ENCODE measurements around the gene AZI2. TPM values are rescaled to one million over a fixed set of nuclear protein-coding genes. Genes with fewer than 3 reads are reported as not detected.

Gene AZI2
- total and polyA plus RNA-seq, 7 experiments from 2014 or later: 39.2 to 54.0 (median 41.2) TPM

DNA sequence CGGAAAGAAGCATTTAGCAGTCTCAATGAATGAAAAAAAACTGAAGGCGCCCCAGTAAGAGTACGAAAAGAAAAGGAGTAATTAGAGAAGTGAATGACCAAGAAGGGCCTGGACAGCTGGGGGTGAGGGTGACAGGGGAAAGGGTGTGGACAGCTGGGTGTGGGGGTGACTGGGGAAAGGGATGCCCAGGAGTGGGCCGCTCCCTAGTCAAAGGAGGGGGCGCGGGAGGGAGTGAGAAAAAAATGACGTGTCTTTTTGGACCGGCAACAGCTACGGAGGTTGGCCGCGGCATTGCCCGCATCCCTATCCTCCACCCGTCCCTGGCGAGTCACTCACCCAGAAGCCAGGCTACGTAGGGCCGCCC, 377 bp downstream of the AZI2 start:
- H3K36me3 Mint-ChIP-seq: peaks cover 0 to 27% (median 11%) of the 10 kb centered on the region in 5 donors
- peak; percentile 86 for ATAC-seq
- peaks cover 36 to 39% of the 10 kb centered on the region in 2 donors for H3K4me1 ChIP-seq (ENCODE audit: control insufficient read depth in 2 of 2, insufficient read depth in 2 of 2, low read length in 2 of 2)
- no peak for DNase-seq
- ChIA-PET CTCF (interaction anchor here (0.6 to 1.8 kb wide), 3 partner anchors 9 to 20 kb away, joined by 3 to 6 read pairs (median 5); no protein-coding TSS in a partner anchor), POLR2A (interaction anchor here (0.7 to 3.7 kb wide), 12 partner anchors 9 to 868 kb away, joined by 3 to 23 read pairs (median 4); partner anchors contain the start of genes CMC1, EOMES and SLC4A7)
- H3K9me3 Mint-ChIP-seq: peaks cover 0 to 15% (median 3%) of the 10 kb centered on the region in 11 donors
- intact Hi-C loops (cut with micrococcal nuclease): loop anchor here (1.0 to 5.0 kb wide), 7 partner anchors 22 to 715 kb away; partner anchors contain the start of genes CMC1 (in 1 of the 2) and EOMES (in 1 of the 2)
- no peaks in the 10 kb centered on the region for H3K27me3 ChIP-seq (ENCODE audit: control insufficient read depth in 2 of 2, insufficient read depth in 2 of 2, low read length in 2 of 2)
- H3K36me3 ChIP-seq (ENCODE audit: control insufficient read depth in 2 of 3, insufficient read depth in 3 of 3, low read length in 3 of 3): peaks cover 0 to 5% (median 0%) of the 10 kb centered on the region in 3 experiments
- peak overlapping the region; percentile 96 to 100 (median 98) for H3K27ac Mint-ChIP-seq
- peaks cover 30 to 75% (median 63%) of the 10 kb centered on the region in 7 donors for H3K4me1 Mint-ChIP-seq
- H3K9me3 ChIP-seq (ENCODE audit: control insufficient read depth in 2 of 3, low read length in 3 of 3): no peaks in the 10 kb centered on the region
- peak overlapping the region; percentile 92 for H3K27ac ChIP-seq (ENCODE audit: low read depth, low read length)
- no peaks in the 10 kb centered on the region for H3K27me3 Mint-ChIP-seq
- peak overlapping the region; percentile 88 to 99 (median 94) for H3K4me3 Mint-ChIP-seq
- H3K4me3 ChIP-seq (ENCODE audit: low read length): peak overlapping the region; percentile 93

GRCh38 chr3:28347374-28348264, 1.0 kb downstream of the AZI2 start:
- Mint-ChIP-seq H3K4me3 (peak overlapping the region; percentile 88 to 99 (median 94)), H3K27me3 (no peaks in the 10 kb centered on the region), H3K4me1 (peaks cover 30 to 82% (median 69%) of the 10 kb centered on the region in 7 donors), H3K9me3 (peaks cover 0 to 11% (median 3%) of the 10 kb centered on the region in 11 donors), H3K27ac (peak overlapping the region; percentile 96 to 100 (median 98)), H3K36me3 (peaks cover 0 to 27% (median 10%) of the 10 kb centered on the region in 5 donors)
- H3K9me3 ChIP-seq (ENCODE audit: control insufficient read depth in 2 of 3, low read length in 3 of 3): no peaks in the 10 kb centered on the region
- no peak for ATAC-seq
- peak overlapping the region; percentile 93 for H3K4me3 ChIP-seq (ENCODE audit: low read length)
- intact Hi-C loops (cut with micrococcal nuclease): loop anchor here (1.0 to 5.0 kb wide), 7 partner anchors 21 to 715 kb away; partner anchors contain the start of genes CMC1 (in 1 of the 2) and EOMES (in 1 of the 2)
- CTCF ChIA-PET: interaction anchor here (0.6 to 1.8 kb wide), 3 partner anchors 9 to 19 kb away, joined by 3 to 6 read pairs (median 5); no protein-coding TSS in a partner anchor
- H3K36me3 ChIP-seq (ENCODE audit: control insufficient read depth in 2 of 3, insufficient read depth in 3 of 3, low read length in 3 of 3): peaks cover 0 to 5% (median 0%) of the 10 kb centered on the region in 3 experiments
- H3K27ac ChIP-seq (ENCODE audit: low read depth, low read length): peak overlapping the region; percentile 92
- H3K4me1 ChIP-seq (ENCODE audit: control insufficient read depth in 2 of 2, insufficient read depth in 2 of 2, low read length in 2 of 2): peaks cover 42 to 43% of the 10 kb centered on the region in 2 donors
- no peaks in the 10 kb centered on the region for H3K27me3 ChIP-seq (ENCODE audit: control insufficient read depth in 2 of 2, insufficient read depth in 2 of 2, low read length in 2 of 2)
- POLR2A ChIA-PET: interaction anchor here (0.8 to 3.7 kb wide), 5 partner anchors 12 to 851 kb away, joined by 3 to 23 read pairs (median 5); partner anchors contain the start of gene CMC1
- peak in 3 of 9 donors; percentile 9 to 20 (median 13) for DNase-seq

DNA sequence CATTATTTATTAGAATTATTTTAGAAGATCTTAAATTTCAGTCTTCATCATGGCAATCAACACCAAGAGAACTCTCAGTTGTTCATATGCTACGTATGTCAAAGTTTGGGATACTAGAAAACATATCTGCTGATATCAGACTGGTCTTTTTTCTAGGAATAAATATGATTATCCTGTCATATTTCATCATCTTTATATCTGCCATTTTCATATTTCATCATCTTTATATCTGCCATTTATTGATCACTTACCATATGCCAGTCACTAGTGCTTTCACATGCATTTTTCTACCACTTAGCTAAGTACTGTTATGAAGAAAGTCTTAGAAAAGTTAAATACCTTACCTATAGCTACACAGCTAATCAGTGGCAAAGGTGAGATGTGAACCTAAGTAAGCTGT, 2.9 kb downstream of the AZI2 start:
- H3K4me3 Mint-ChIP-seq: peak overlapping the region in 6 of 10 donors; percentile 6 to 98 (median 70)
- H3K9me3 ChIP-seq (ENCODE audit: control insufficient read depth in 2 of 3, low read length in 3 of 3): no peaks in the 10 kb centered on the region
- H3K36me3 ChIP-seq (ENCODE audit: control insufficient read depth in 2 of 3, insufficient read depth in 3 of 3, low read length in 3 of 3): peaks cover 0 to 5% (median 0%) of the 10 kb centered on the region in 3 experiments
- H3K27me3 Mint-ChIP-seq: no peaks in the 10 kb centered on the region
- no peak for DNase-seq
- H3K27me3 ChIP-seq (ENCODE audit: control insufficient read depth in 2 of 2, insufficient read depth in 2 of 2, low read length in 2 of 2): no peaks in the 10 kb centered on the region
- H3K36me3 Mint-ChIP-seq: peaks cover 0 to 15% (median 0%) of the 10 kb centered on the region in 5 donors
- no peak for ATAC-seq
- H3K9me3 Mint-ChIP-seq: no peaks in the 10 kb centered on the region
- ChIA-PET CTCF (interaction anchor here (1.4 kb wide), 1 partner anchor 10 kb away, joined by 6 read pairs; no protein-coding TSS in a partner anchor), POLR2A (no interaction called here)
- intact Hi-C loops (cut with micrococcal nuclease): loop anchor here (5.0 kb wide), 1 partner anchor 463 kb away; no protein-coding TSS in a partner anchor
- peaks cover 30 to 81% (median 72%) of the 10 kb centered on the region in 7 donors for H3K4me1 Mint-ChIP-seq
- no peak overlapping the region for H3K4me3 ChIP-seq (ENCODE audit: low read length)
- peak overlapping the region in 2 of 9 donors; percentile 96 to 99 for H3K27ac Mint-ChIP-seq
- no peak overlapping the region for H3K27ac ChIP-seq (ENCODE audit: low read depth, low read length)
- H3K4me1 ChIP-seq (ENCODE audit: control insufficient read depth in 2 of 2, insufficient read depth in 2 of 2, low read length in 2 of 2): peaks cover 42 to 47% of the 10 kb centered on the region in 2 donors

- peak overlapping the region in 4 of 9 donors; percentile 3 to 26 (median 6) for H3K27ac Mint-ChIP-seq
- ATAC-seq: no peak
- no peaks in the 10 kb centered on the region for H3K9me3 Mint-ChIP-seq
- H3K4me3 Mint-ChIP-seq: peak overlapping the region in 4 of 10 donors; percentile 1 to 12 (median 5)
- intact Hi-C loops (cut with micrococcal nuclease): no loop called here
- Histone ChIP-seq H3K27me3 (ENCODE audit: control insufficient read depth in 2 of 2, insufficient read depth in 2 of 2, low read length in 2 of 2) (no peaks in the 10 kb centered on the region), H3K4me3 (ENCODE audit: low read length) (no peak overlapping the region), H3K4me1 (ENCODE audit: control insufficient read depth in 2 of 2, insufficient read depth in 2 of 2, low read length in 2 of 2) (peaks cover 28 to 32% of the 10 kb centered on the region in 2 donors), H3K9me3 (ENCODE audit: control insufficient read depth in 2 of 3, low read length in 3 of 3) (no peaks in the 10 kb centered on the region), H3K36me3 (ENCODE audit: control insufficient read depth in 2 of 3, insufficient read depth in 3 of 3, low read length in 3 of 3) (peaks cover 0 to 4% (median 0%) of the 10 kb centered on the region in 3 experiments), H3K27ac (ENCODE audit: low read depth, low read length) (no peak overlapping the region)
- ChIA-PET CTCF (no interaction called here), POLR2A (interaction anchor here (0.6 kb wide), 1 partner anchor 172 kb away, joined by 3 read pairs; no protein-coding TSS in a partner anchor)
- H3K4me1 Mint-ChIP-seq: peaks cover 18 to 63% (median 57%) of the 10 kb centered on the region in 7 donors
- no peaks in the 10 kb centered on the region for H3K27me3 Mint-ChIP-seq
- H3K36me3 Mint-ChIP-seq: peaks cover 0 to 12% (median 0%) of the 10 kb centered on the region in 5 donors
- DNase-seq: no peak
Measured at GRCh38 chr3:28343144-28343543, 5.5 kb downstream of the AZI2 start.

GRCh38 chr3:28337230-28337629, 11.4 kb downstream of the AZI2 start:
- no peak overlapping the region for H3K27ac Mint-ChIP-seq
- DNase-seq: no peak
- H3K4me1 ChIP-seq (ENCODE audit: control insufficient read depth in 2 of 2, insufficient read depth in 2 of 2, low read length in 2 of 2): peaks cover 0 to 4% of the 10 kb centered on the region in 2 donors
- H3K9me3 Mint-ChIP-seq: no peaks in the 10 kb centered on the region
- H3K36me3 Mint-ChIP-seq: peaks cover 0 to 14% (median 0%) of the 10 kb centered on the region in 5 donors
- H3K27ac ChIP-seq (ENCODE audit: low read depth, low read length): no peak overlapping the region
- intact Hi-C loops (cut with micrococcal nuclease): no loop called here
- CTCF ChIA-PET: interaction anchor here (0.5 to 1.3 kb wide), 5 partner anchors 9 to 1739 kb away, joined by 3 to 5 read pairs (median 3); no protein-coding TSS in a partner anchor
- POLR2A ChIA-PET: interaction anchor here (4.7 kb wide), 1 partner anchor 12 kb away, joined by 23 read pairs; the partner anchor contains the start of genes AZI2 and ZCWPW2
- peaks cover 0 to 5% (median 4%) of the 10 kb centered on the region in 3 experiments for H3K36me3 ChIP-seq (ENCODE audit: control insufficient read depth in 2 of 3, insufficient read depth in 3 of 3, low read length in 3 of 3)
- ATAC-seq: no peak
- no peak overlapping the region for H3K4me3 Mint-ChIP-seq
- H3K4me3 ChIP-seq (ENCODE audit: low read length): no peak overlapping the region
- H3K27me3 Mint-ChIP-seq: no peaks in the 10 kb centered on the region
- H3K4me1 Mint-ChIP-seq: peaks cover 9 to 30% (median 22%) of the 10 kb centered on the region in 7 donors
- H3K27me3 ChIP-seq (ENCODE audit: control insufficient read depth in 2 of 2, insufficient read depth in 2 of 2, low read length in 2 of 2): no peaks in the 10 kb centered on the region
- H3K9me3 ChIP-seq (ENCODE audit: control insufficient read depth in 2 of 3, low read length in 3 of 3): no peaks in the 10 kb centered on the region

GRCh38 chr3:28335246-28335645, 13.4 kb downstream of the AZI2 start:
- H3K27ac ChIP-seq (ENCODE audit: low read depth, low read length): no peak overlapping the region
- no peak for ATAC-seq
- no peak overlapping the region for H3K4me3 Mint-ChIP-seq
- peaks cover 0 to 13% (median 0%) of the 10 kb centered on the region in 5 donors for H3K36me3 Mint-ChIP-seq
- peaks cover 0 to 4% of the 10 kb centered on the region in 2 donors for H3K4me1 ChIP-seq (ENCODE audit: control insufficient read depth in 2 of 2, insufficient read depth in 2 of 2, low read length in 2 of 2)
- ChIA-PET POLR2A (interaction anchor here (0.6 to 4.7 kb wide), 2 partner anchors 14 to 218 kb away, joined by 4 to 23 read pairs; partner anchors contain the start of genes AZI2 and ZCWPW2), CTCF (interaction anchor here (1.0 to 1.5 kb wide), 3 partner anchors 10 to 624 kb away, joined by 3 to 6 read pairs (median 4); no protein-coding TSS in a partner anchor)
- H3K27me3 Mint-ChIP-seq: no peaks in the 10 kb centered on the region
- no peaks in the 10 kb centered on the region for H3K27me3 ChIP-seq (ENCODE audit: control insufficient read depth in 2 of 2, insufficient read depth in 2 of 2, low read length in 2 of 2)
- intact Hi-C loops (cut with micrococcal nuclease): no loop called here
- peak in 1 of 9 donors; percentile 23 for DNase-seq
- H3K9me3 ChIP-seq (ENCODE audit: control insufficient read depth in 2 of 3, low read length in 3 of 3): no peaks in the 10 kb centered on the region
- peaks cover 3 to 19% (median 15%) of the 10 kb centered on the region in 7 donors for H3K4me1 Mint-ChIP-seq
- H3K4me3 ChIP-seq (ENCODE audit: low read length): no peak overlapping the region
- H3K9me3 Mint-ChIP-seq: no peaks in the 10 kb centered on the region
- peaks cover 0 to 10% (median 4%) of the 10 kb centered on the region in 3 experiments for H3K36me3 ChIP-seq (ENCODE audit: control insufficient read depth in 2 of 3, insufficient read depth in 3 of 3, low read length in 3 of 3)
- peak overlapping the region in 4 of 9 donors; percentile 1 to 58 (median 7) for H3K27ac Mint-ChIP-seq

Measured in naive thymus-derived CD4-positive, alpha-beta T cell (primary cell).